ENCODE measurements around the gene WIPI1.

DNA sequence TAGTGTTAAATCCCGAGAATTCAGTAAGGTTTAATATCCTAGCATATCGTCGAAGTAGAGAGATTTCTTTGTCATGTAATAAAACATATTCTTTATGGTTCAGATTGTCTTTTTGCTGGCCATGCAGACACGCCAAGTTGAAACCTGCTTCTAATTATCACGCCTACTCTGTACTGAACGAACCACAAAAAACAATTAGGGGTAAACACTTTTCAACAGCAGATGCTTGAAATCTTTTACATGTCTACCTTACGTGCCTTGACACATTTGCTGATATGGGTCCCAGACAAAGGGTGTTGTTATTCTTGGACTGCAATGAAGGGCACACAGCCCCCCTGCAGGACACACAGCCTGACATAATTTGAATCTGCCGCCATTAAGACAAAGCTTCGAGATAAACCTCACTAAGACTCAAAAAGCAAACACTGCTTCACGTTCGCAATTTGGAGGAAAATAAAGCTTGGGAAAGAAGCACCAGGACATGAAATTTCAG is 13.3 kb downstream of the WIPI1 start:
- TF ChIP-seq POLR2A (IDR thresholded peaks at IDR 0.05; ENCODE audit: low read length) (no peak), GATA1 (IDR thresholded peaks at IDR 0.05; ENCODE audit: low read depth, low read length) (no peak)
